ENCODE results near the gene CLASP1. TPM values are rescaled to one million over a fixed set of nuclear protein-coding genes. Genes with fewer than 3 reads are reported as not detected.

CLASP1 gene
- polyA plus RNA-seq, 1 donor (not counting 4 experiments of a cell fraction or from before 2014, with no cell fraction given), result 16.7 TPM

DNA sequence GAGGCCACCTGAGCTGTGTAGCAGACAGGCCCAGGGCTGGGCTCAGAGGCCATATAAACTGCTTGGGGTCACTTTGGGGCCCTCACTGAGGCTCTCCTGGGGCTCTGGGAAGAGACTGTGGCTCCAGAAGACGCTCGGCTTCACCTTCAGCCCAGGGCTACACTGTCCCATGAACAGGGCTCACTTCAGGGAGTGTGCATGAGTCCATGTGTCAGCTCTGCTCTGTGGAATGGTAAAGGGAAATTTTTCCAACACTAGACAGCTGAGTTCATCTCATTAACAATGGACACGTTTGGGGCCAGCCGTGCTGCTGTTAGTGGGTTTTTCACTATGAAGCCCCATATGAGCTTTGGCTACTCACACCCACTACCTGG, 298.9 kb downstream of the CLASP1 start:
- Histone ChIP-seq H3K9me1 (ENCODE audit: control insufficient read depth, extremely low read depth, insufficient read depth, low read length) (no peaks in the 10 kb centered on the region), H2AFZ (ENCODE audit: control insufficient read depth, low read length) (no peak overlapping the region), H3K9ac (ENCODE audit: control insufficient read depth, extremely low read depth, insufficient read depth, low read length) (no peak overlapping the region), H3K27me3 (ENCODE audit: control insufficient read depth, extremely low read depth, insufficient read depth, low read length) (no peaks in the 10 kb centered on the region), H3K27ac (ENCODE audit: control insufficient read depth, insufficient read depth, low read length) (no peak overlapping the region), H3K79me2 (ENCODE audit: control insufficient read depth, insufficient read depth, low read length) (no peaks in the 10 kb centered on the region), H3K36me3 (ENCODE audit: control insufficient read depth in 2 of 2, extremely low read depth in 1 of 2, insufficient read depth in 2 of 2, low read length in 2 of 2) (peaks cover 36 to 47% of the 10 kb centered on the region in 2 experiments), H4K20me1 (ENCODE audit: control insufficient read depth, extremely low read depth, insufficient read depth, low read length) (no peaks in the 10 kb centered on the region), H3K4me1 (ENCODE audit: control insufficient read depth, extremely low read depth, insufficient read depth, low read length) (no peaks in the 10 kb centered on the region), H3K9me3 (ENCODE audit: control insufficient read depth, low read depth, low read length) (no peaks in the 10 kb centered on the region), H3K4me2 (ENCODE audit: control insufficient read depth, extremely low read depth, insufficient read depth, low read depth, low read length) (no peak overlapping the region), H3K4me3 (ENCODE audit: control insufficient read depth in 2 of 3, extremely low read depth in 1 of 3, insufficient read depth in 2 of 3, low read depth in 1 of 3, low read length in 3 of 3) (no peak overlapping the region)
- no peak for TF ChIP-seq EZH2 (IDR thresholded peaks at IDR 0.05; ENCODE audit: low read length)
- TF ChIP-seq, protein P1, sequence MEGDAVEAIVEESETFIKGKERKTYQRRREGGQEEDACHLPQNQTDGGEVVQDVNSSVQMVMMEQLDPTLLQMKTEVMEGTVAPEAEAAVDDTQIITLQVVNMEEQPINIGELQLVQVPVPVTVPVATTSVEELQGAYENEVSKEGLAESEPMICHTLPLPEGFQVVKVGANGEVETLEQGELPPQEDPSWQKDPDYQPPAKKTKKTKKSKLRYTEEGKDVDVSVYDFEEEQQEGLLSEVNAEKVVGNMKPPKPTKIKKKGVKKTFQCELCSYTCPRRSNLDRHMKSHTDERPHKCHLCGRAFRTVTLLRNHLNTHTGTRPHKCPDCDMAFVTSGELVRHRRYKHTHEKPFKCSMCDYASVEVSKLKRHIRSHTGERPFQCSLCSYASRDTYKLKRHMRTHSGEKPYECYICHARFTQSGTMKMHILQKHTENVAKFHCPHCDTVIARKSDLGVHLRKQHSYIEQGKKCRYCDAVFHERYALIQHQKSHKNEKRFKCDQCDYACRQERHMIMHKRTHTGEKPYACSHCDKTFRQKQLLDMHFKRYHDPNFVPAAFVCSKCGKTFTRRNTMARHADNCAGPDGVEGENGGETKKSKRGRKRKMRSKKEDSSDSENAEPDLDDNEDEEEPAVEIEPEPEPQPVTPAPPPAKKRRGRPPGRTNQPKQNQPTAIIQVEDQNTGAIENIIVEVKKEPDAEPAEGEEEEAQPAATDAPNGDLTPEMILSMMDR (optimal IDR thresholded peaks at IDR 0.05 in 1 of 3, IDR thresholded peaks at IDR 0.05 in 1 of 3, conservative IDR thresholded peaks at IDR 0.05 in 1 of 3; ENCODE audit: extremely low read depth in 1 of 3, insufficient read depth in 2 of 3, low read length in 3 of 3), result no peak
- dilution Hi-C loops (cut with MboI; ENCODE audit: extremely low pct_ligation_motif_present, low sequenced_read_pairs), result no loop called here
- FAIRE-seq, result no peak
- no peak for DNase-seq (ENCODE audit: low read depth, low spot score)

GRCh38 chr2:121349721-121350401, 299.4 kb downstream of the CLASP1 start:
- no peak for DNase-seq (ENCODE audit: low read depth, low spot score)
- dilution Hi-C loops (cut with MboI; ENCODE audit: extremely low pct_ligation_motif_present, low sequenced_read_pairs), result no loop called here
- Histone ChIP-seq H3K27ac (ENCODE audit: control insufficient read depth, insufficient read depth, low read length) (no peak overlapping the region), H3K9me3 (ENCODE audit: control insufficient read depth, low read depth, low read length) (no peaks in the 10 kb centered on the region), H3K79me2 (ENCODE audit: control insufficient read depth, insufficient read depth, low read length) (no peaks in the 10 kb centered on the region), H3K27me3 (ENCODE audit: control insufficient read depth, extremely low read depth, insufficient read depth, low read length) (no peaks in the 10 kb centered on the region), H3K4me1 (ENCODE audit: control insufficient read depth, extremely low read depth, insufficient read depth, low read length) (no peaks in the 10 kb centered on the region), H3K4me3 (ENCODE audit: control insufficient read depth in 2 of 3, extremely low read depth in 1 of 3, insufficient read depth in 2 of 3, low read depth in 1 of 3, low read length in 3 of 3) (no peak overlapping the region), H3K9ac (ENCODE audit: control insufficient read depth, extremely low read depth, insufficient read depth, low read length) (no peak overlapping the region), H3K4me2 (ENCODE audit: control insufficient read depth, extremely low read depth, insufficient read depth, low read depth, low read length) (no peak overlapping the region), H2AFZ (ENCODE audit: control insufficient read depth, low read length) (no peak overlapping the region), H4K20me1 (ENCODE audit: control insufficient read depth, extremely low read depth, insufficient read depth, low read length) (no peaks in the 10 kb centered on the region), H3K9me1 (ENCODE audit: control insufficient read depth, extremely low read depth, insufficient read depth, low read length) (no peaks in the 10 kb centered on the region), H3K36me3 (ENCODE audit: control insufficient read depth in 2 of 2, extremely low read depth in 1 of 2, insufficient read depth in 2 of 2, low read length in 2 of 2) (peaks cover 38 to 48% of the 10 kb centered on the region in 2 experiments)
- no peak for FAIRE-seq
- TF ChIP-seq, protein P1 (optimal IDR thresholded peaks at IDR 0.05 in 1 of 3, IDR thresholded peaks at IDR 0.05 in 1 of 3, conservative IDR thresholded peaks at IDR 0.05 in 1 of 3; ENCODE audit: extremely low read depth in 1 of 3, insufficient read depth in 2 of 3, low read length in 3 of 3), result no peak
- no peak for TF ChIP-seq EZH2 (IDR thresholded peaks at IDR 0.05; ENCODE audit: low read length)

All from keratinocyte (primary cell).